NCI-H146 (cell line): Measurements from ENCODE around the gene PSAPL1.

Experiments
- DNase-seq: peaks from one replicate; lab custom pipeline; 2025; lab: John Stamatoyannopoulos, UW

PSAPL1 gene

DNA sequence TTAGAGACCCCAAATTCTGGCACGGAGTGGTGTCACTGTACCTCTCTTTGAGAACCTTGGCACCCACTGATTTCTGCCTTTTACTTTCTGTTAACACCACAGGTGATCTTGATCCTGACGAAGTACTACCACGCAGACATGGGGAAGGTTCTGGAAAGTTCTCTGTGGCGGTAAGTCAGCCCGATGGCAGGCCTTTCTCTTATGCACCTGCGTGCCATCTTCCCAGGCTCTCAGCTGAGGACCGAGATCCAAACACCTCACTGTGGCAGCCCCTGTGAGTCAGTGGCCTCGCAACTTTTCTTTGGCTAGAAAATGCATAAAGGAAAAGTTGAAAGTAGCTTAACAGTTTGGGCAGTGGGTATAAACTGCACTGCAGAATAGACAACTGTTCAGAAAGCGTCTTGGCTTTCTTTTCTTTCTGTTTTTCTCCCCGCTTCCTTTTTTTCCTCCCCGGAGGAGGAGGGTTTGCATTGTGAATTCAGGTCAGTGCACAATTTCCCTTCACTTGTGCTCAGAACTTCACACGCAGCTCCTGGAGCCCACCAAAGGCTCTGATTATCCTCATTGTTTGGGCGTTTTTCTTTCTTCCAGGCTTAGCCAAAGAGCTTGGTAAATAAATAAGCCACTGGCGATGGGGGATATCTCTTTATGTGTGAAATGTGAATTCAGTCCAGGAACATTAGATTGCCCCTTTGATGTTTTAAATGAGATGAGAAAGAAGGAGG is 38.4 kb downstream of the PSAPL1 start:
- DNase-seq = no peak

DNA sequence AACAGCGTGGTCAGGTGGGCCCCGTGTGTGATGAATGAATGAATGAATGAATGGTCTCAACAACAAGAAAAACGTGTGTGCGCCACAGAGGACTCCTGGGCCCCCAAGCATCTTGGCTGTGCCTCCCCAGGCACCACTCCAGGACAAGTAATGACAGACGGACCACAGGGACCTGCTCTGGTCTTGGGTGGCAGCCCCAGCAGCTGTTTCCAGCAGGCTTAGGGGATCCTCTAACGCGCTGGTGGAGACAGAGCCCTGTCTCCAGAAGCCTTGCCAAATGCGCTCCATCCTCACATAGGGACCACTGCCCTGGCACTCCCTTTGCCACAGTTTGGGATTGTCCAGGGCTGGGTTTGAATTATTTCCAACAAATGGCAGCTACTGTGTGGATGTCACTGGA is 39.1 kb downstream of the PSAPL1 start:
- DNase-seq = no peak

DNA sequence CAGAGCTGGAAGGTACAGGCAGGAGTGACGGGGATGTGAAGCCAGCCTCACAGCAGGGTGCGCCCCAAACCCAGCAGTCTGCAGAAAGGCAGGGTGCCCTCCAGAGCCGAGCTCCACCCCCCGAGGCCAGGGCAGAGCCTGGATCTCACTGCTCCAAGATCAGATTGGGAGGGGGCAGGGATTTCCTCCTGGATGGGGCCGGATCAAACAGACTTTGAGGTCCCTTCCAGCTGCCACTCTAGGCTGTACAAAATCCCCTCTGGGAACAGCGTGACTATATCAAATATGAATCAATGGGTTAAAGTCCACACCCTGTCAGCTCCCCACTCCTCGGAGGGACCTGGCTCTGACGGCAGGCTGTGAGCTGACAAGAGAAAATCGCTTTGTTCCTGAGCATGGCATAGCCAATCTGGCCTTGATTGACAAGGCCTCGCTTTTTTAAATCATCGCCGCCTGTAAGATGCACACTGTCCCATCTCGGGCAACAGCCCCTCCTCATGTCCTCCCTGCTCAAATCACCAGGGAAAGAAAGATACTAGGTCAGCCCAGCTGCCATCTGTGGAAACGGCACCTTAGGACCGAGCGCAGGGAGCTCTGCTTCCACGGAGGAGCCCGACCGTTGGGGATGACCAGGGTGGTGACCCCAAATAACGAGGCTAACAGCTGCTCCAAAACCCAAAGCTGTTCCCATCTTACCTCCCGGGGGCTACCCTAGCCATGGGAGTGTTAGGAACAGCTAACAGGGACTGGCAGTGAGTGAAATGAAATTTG is 39.9 kb downstream of the PSAPL1 start:
- DNase-seq = no peak

DNA sequence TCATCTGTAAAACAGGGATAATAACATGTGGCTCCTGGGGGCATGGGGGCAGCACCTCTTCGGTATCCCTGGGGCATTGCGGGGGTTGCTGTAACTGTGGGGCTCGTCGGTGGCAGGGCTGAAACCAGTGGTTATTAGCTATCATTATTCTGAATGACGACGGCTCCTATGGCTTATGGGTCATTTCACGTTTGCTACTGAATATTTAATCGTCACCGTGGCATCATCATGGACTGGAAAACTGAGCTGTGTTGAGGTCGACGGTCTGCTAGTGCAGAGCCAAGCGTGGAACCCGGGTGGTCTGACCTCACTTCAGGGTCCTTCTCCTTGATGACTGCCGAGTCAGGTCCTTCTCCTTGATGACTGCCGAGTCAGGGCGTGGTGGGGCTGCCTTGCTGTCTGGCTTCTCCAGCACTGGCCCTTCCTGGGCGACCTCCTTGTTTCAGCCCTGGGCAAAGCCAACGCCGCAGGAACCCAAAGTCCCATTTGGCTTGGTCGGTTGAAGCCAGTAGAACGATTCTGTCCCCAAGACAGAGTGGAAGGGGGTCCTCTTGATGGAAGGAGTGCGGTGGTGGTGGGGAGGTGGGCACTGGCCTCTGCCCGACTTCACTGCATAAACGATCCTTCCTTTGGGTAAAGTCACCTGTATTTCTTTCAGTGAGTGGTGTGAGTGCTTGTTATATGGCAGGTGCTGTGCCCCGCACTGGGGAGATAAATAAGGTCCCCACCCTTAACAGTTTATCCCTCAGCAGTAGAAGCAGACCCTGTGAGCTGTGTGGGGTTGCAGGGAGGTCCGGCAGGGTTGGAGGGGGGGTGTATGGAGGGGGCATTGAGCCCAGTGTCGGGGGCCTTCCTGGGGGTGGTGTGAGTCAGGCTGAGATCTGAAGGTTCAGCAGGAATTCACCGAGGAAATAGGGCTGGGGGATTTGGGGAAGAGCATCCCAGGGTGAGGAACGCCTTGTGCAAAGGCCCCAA is 40.8 kb downstream of the PSAPL1 start:
- no peak for DNase-seq

DNA sequence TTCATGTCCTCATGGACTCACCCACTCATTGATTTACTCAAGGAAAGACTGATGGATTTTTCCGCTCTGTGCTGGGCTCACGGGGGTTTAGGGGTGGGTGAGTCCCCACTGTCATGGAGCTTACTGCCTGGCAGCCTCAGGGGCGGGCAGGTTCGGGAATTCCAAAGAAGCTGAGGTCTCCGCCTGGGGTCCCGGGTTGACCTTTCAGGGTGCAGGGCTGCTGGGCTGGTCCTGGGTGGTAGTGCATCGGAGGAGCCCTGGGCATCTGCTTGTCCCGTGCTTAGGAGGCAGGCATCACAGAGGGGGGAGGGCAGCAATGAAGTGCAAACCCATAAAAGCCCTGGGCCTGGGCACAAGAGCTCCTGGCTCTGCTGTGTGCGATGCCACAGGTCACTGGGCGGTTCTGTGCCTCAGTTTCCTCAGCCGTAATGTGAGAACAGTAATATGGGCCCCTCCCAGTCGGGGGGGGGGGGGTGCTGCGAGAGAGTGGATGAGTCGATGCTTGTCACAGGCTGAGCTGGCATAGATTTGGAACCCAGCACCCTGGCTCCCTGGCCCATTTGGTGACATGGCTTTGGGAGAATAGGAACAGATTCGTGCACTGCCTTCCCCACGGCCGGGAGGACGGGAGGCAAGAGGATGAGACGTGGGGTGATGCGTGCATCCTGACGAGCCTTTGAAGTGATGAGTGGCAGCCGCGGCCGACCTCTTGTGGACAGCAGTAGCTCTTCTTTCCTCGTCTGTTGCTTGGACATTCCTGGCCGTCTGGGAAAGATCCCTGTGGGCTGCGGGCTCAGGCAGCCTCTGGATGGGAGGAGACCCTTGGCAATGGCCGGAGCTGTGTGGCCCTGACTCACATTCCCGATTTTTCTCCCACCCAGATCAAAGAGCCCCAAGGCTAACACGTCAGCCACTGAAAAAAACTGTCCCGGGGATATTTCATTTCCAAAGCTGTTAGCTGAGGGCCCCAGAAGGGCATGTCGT is 42.0 kb downstream of the PSAPL1 start:
- no peak for DNase-seq

DNA sequence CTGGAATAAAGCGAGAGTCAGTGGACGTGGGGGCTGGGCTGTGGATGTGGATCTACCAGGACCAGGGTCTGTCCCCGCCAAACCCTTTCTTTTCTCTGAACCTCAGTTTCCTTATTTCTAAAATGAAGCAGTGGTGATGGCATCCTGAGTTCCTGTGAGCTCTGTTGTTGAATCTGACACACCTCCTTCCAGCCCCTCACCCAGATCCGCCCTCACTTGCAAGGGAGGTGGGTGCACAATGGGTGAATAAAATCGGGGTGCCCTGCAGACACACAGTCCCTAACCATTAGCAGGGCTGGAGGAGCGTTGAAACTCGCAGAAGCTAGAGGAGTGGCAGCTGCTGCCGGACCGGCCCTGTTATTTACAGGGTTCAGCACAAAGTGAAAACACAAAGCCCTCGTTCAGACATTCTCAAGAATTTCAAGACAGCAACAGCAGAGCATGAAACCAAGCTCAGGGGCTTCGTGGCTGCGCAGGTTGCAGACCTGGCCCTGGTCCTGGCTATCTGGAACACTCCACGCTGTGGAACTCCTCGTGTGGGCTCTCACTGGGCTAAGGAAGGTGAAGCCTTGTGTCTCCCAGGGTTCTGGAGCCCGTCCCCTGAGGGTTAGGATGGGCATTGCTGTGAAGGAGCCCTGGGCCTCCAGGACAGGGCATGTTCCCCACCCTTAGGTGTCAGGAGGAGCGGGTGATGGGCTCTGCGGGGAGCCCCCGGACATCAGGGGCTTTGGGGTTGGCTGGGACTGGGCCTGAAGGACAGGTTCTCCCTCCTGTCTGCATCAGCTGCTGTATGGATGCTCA is 42.9 kb downstream of the PSAPL1 start:
- DNase-seq = no peak

DNA sequence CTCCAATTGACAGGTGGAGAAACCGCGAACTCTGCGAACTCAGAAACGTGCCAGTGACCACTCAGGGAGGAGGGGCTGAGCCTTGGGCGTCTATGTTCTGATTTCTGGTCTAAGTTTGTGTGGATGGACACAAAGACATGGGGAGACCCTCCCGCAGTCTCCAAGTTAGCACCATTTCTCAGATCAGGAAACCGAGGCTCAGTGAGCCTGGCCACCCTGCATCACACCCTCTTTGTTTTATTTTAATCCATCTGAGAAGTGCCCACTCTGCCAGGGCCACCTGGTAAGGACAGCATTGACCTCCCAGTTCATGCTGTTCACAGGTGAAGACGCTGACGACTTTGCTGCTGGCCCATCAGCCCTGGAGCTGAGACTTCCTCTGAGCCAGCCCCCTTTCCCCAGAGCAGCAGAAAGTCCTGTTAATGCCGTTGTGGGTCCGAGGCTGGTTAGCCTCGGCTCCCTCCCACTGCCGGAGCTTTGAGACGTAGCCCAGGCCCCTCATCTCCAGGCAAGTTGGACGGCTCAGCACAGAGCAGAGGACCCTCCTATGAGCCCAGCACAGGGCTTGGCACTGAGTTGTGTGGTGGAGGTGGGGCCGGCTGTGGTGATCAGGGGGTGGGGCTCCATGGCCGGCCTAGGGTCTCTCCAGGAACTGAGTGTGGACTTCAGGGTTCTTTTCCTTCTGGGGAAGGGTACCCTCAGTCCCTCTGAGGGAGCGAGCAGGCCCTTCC is 43.7 kb downstream of the PSAPL1 start:
- no peak for DNase-seq

DNA sequence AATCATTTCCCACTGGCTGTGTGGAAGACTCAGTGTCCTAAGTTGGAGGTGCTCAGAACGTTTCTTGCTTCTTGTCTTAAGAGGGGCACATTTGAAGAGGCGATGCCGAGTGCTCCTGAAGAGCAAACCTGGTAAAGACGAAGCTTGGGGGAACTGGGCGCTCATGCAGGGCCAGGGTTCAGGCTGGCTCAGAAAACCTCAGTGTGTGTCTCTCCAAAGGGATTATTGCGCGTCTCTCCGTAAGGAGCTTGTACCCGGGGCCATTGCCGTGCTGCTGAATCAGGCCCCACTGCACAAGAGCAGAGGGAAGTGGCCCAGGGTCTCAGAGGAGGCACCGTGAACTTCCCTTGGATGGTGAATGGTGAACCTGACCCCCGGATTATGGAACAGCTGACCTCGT is 44.4 kb downstream of the PSAPL1 start:
- DNase-seq = no peak

DNA sequence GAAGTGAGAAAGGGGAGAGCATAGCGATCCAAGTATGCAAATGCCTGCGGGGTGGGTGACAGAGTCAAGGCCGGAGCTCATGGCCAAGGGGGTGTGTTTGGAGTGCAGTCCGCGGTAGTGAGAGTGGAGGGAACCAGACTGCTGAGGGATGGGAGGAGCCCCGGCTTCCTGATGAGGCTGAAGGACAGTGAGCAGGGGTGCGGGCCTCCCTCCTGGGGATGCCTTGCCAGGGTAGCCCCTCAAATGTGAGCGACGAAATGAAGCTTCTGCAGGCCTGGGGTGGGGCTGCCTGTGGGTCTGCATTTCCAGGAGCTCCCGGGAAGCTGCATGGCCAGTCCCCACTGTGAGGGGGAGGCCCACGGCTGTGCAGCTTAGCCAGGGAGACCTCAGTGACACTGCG is 45.0 kb downstream of the PSAPL1 start:
- no peak for DNase-seq

DNA sequence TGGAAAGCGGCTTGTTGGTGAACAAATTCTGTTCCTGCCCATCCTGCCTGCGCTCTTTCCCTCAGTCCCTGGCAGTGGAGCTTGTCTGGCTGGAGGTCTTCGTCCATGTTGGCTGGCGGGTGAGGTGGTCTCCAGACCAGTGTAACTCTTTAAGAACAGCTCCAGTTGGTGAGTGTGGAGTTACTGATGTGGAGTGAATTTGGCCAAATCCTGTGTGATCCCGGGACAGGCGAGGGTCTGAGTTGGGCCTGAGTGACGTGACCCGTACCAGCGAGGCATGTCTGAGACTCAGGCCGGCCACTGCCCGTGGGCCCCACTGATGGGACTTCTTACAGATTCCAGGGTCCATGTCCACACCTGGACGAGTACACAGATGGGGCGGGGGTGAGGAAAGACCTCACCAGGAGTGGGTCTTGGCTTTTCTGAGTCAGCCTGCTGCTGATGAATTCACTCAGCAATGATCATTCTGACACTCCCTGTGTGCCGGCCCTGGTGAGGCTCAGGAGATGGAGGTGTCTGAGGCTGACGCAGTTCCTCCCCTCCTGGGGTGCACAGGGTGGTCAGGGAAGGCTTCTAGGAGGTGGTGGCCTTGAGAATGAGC is 45.5 kb downstream of the PSAPL1 start:
- no peak for DNase-seq

DNA sequence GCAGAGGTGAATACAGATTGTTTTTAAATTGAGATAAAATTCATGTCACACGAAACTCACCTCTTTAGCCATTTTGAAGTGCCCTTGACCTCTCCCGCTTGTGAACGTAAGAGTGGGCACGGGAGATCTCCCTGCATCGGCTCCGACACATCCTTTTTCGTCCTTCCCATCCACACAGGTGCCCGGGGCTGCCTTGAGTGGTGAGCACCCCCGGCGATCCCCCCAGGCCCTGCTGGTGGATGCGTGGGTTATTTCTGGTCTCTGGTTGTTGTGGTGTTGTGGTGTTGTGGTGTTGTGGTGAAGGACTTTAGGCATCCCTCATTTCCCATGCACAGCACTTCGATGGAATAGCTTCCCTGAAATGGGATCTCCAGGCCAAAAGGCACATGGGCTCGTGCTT is 46.1 kb downstream of the PSAPL1 start:
- DNase-seq = no peak

DNA sequence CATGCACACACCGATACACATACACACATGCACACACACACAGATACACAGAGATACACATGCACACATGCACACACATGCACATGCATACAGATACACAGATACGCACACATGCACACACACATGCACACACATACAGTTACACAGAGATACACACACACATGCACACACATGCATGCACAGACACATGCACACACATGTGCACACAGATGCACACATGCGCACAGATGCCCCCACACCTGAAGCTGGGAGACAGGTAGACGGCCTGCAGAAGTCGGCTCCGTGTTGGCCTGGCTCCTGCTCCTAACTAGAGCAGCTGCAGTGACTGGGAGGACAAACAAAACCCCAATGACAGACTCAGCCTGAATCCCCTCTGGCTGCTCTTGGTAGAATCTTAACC is 46.8 kb downstream of the PSAPL1 start:
- no peak for DNase-seq

DNA sequence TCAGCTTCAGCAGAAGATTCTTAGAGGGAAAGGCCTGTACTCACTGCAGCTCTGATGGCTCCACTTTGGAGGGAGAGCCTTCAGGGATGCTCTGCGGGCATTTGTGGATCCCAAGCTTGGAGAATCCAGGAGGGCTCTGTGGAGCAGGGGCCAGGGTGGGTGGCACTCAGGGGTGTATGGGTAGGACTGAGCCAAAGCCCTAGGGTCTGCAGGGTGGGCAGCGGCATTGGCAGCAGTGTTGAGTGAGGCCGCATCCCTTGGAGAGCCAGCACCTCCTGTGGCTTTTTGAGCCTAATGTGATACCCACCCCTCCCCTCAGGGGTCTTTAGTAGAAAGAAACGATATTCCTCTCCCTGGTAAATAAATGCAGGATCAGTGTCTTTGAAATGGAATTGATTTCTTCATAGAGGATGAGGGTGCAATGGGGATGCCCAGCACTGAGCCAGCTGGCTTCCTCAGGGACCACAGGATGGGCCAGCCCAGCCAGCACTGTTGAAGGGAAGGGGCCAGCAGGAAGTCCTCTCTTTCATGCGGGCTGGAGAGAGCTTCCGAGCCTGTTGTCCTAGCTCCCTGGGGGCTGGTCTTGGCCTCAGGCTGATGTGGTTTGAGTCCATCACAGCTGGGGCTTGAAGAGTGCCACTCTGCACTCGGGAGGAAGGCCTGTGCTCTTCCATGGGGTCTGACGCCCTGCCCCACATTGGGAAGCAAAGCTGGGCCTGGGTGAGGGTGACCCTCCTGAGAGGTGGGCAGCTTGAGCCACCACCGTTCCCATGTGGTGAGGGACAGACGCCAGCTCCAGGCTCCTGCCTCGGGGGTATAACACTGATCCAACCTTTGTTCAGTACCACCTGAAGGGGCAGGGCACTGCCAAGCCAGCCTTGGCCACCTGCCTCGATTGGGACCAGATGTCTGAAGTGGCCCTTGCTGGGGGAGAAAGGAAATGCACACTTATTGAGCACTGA is 49.5 kb downstream of the PSAPL1 start:
- DNase-seq = no peak

DNA sequence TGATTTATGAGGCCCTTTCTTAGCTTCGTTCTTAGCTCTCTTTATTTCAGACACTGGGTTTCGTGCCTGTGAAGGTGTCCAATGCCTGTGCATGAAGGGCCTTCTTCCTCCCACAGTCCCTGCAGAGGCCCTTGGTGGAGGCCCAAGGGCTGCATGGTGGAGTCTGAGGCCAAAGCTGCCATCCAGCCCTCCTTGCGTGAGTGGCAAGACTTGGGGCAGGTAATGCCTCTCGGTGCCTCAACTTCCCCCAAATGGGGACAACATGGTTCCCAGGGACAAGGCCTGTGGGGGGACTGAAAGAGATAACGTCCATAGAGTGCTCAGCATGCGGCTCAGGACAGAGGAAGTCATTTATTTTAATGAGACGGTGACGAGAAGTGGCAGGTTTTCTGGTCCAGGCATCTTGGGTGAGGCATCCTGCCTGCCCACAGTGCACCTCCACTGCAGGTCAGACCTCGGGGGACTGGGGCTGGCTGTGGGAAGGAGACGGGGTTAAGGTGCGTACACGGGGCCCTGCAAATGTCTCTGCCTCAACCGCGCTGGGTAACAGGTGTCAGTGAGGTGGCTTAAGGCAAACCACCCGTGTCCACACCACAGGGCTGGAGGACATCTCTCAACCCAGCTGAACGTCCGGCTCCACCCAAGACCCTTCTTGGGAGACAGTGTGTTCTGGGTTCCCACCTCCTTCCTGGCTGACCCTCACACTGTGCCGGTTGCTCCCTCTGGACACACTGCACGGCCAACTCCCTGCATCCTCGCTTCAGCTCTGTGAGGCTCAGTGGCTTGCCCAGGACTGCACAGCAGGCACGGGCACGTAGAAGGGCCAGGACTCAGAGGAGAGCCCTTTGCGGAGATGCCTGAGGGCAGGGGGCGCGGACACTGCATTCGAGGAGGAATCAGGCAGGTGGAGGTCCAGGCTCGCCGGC is 50.5 kb downstream of the PSAPL1 start:
- no peak for DNase-seq

DNA sequence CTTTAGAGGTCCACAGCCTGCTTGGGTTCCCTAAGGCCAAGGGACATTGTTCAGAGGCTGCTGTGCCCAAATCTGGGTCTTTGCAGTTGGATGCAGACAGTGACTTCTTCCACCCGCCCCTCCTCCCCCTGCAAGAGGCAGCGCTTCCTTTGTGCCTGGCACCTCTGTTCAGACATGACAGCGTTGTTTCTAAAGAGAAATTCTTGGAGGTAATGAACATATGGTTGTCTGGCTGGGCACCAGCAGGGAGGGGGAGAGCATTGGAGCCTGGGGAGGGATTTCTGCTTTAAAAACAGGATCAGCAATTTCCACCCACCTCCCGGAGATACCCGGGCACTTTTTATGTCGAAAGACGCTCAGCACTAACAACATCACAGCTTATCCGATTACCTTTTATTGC is 51.5 kb downstream of the PSAPL1 start:
- no peak for DNase-seq

DNA sequence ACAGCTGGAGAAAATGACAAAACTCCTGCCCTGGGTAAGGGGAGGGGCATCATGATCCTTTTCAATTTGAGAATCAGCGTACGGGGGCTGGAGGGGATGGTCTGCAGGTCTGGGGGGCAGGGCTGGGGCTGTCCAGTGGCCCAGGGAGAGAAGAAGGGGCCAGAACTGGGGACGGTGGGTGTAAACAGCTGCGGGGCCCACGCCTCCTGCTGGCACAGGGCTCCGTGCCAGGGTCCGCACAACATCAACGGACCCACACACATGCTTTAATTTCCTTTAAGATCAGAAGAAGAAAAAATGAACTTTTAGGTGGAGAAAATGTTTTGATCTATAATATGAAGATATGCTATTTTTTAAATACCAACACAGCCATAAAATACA is 52.1 kb downstream of the PSAPL1 start:
- no peak for DNase-seq
